ENCODE measurements around the gene ZBTB1.
"Not testable (repeated sequence)": the region's sequence is repeated elsewhere in the genome, so short reads cannot be mapped to it uniquely, and the experiment has no call there.

ZBTB1 gene

GRCh38 chr14:64569138-64569631, 64.6 kb downstream of the ZBTB1 start:
- H3K36me3 ChIP-seq (ENCODE audit: control insufficient read depth, insufficient read depth, low read length), result no peaks in the 10 kb centered on the region
- H3K4me3 ChIP-seq (ENCODE audit: low read length), result no peak overlapping the region
- H3K27me3 ChIP-seq (ENCODE audit: control insufficient read depth, insufficient read depth, low read length), result no peaks in the 10 kb centered on the region
- H3K4me1 ChIP-seq (ENCODE audit: control insufficient read depth, insufficient read depth, low read length), result peaks cover 3% of the 10 kb centered on the region; the same call in 1 of the 2 replicates
- no peaks in the 10 kb centered on the region for H3K9me3 ChIP-seq (ENCODE audit: control insufficient read depth, insufficient read depth, low read length)
- no CpG with 5 or more reads among the region's 3 CpGs for WGBS (ENCODE audit: insufficient coverage, insufficient read length)
- H3K27ac ChIP-seq (ENCODE audit: low read length), result no peak overlapping the region
- DNase-seq (ENCODE audit: low read depth, low spot score), result no peak

- H3K4me3 ChIP-seq (ENCODE audit: low read length); H3K36me3 ChIP-seq (ENCODE audit: control insufficient read depth, insufficient read depth, low read length); H3K9me3 ChIP-seq (ENCODE audit: control insufficient read depth, insufficient read depth, low read length); H3K27ac ChIP-seq (ENCODE audit: low read length); DNase-seq (ENCODE audit: low read depth, low spot score); H3K4me1 ChIP-seq (ENCODE audit: control insufficient read depth, insufficient read depth, low read length); H3K27me3 ChIP-seq (ENCODE audit: control insufficient read depth, insufficient read depth, low read length): not testable (repeated sequence)
- WGBS (ENCODE audit: insufficient coverage, insufficient read length), result no CpG with 5 or more reads among the region's 7 CpGs
These were observed 65.1 kb downstream of the ZBTB1 start for GRCh38 chr14:64569646-64570045.

- H3K36me3 ChIP-seq (ENCODE audit: control insufficient read depth, insufficient read depth, low read length), result no peaks in the 10 kb centered on the region
- DNase-seq (ENCODE audit: low read depth, low spot score), result no peak
- H3K9me3 ChIP-seq (ENCODE audit: control insufficient read depth, insufficient read depth, low read length), result no peaks in the 10 kb centered on the region
- no peak overlapping the region for H3K4me3 ChIP-seq (ENCODE audit: low read length)
- H3K27ac ChIP-seq (ENCODE audit: low read length), result no peak overlapping the region
- H3K27me3 ChIP-seq (ENCODE audit: control insufficient read depth, insufficient read depth, low read length), result no peaks in the 10 kb centered on the region
- peaks cover 3% of the 10 kb centered on the region; the same call in 1 of the 2 replicates for H3K4me1 ChIP-seq (ENCODE audit: control insufficient read depth, insufficient read depth, low read length)
These were observed 68.0 kb downstream of the ZBTB1 start for GRCh38 chr14:64572386-64573104.

- WGBS (ENCODE audit: insufficient coverage, insufficient read length), result no CpG with 5 or more reads among the region's 3 CpGs
These were observed 68.5 kb downstream of the ZBTB1 start for GRCh38 chr14:64573109-64573508.

More at GRCh38 chr14:64573109-64573508, 68.5 kb downstream of the ZBTB1 start:
- H3K27me3 ChIP-seq (ENCODE audit: control insufficient read depth, insufficient read depth, low read length), result no peaks in the 10 kb centered on the region
- H3K9me3 ChIP-seq (ENCODE audit: control insufficient read depth, insufficient read depth, low read length), result no peaks in the 10 kb centered on the region
- H3K27ac ChIP-seq (ENCODE audit: low read length), result no peak overlapping the region
- no peak overlapping the region for H3K4me3 ChIP-seq (ENCODE audit: low read length)
- H3K36me3 ChIP-seq (ENCODE audit: control insufficient read depth, insufficient read depth, low read length), result no peaks in the 10 kb centered on the region
- peaks cover 3% of the 10 kb centered on the region; the same call in 1 of the 2 replicates for H3K4me1 ChIP-seq (ENCODE audit: control insufficient read depth, insufficient read depth, low read length)
- DNase-seq (ENCODE audit: low read depth, low spot score), result no peak

All from iPS DF 6.9 (cell line).